ENCODE data around the gene PAK5. TPM values are rescaled to one million over a fixed set of nuclear protein-coding genes. Genes with fewer than 3 reads are reported as not detected.

The PAK5 gene
- polyA plus RNA-seq, 1 donor (not counting 4 experiments of a cell fraction or from before 2014, with no cell fraction given): not detected

DNA sequence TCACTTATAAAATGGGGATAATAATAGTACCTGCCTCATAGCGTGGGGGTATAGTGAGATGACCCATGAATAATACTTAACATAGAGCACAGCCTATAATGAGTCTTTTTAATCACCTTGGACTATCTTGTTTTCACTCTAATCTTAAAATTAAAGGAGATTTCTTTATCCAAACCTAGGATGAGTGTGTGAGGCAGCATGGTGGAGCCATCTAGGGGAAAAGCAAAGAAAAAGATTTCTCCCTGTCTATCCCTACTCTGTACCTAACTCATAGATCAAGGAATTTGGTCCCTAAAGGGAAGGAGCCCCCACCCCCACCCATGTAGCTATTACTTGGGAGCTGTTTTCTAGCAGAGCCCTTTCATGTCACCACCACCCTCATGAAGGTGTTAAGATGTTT, 45.2 kb upstream of the PAK5 start:
- FAIRE-seq (peak; percentile 26), DNase-seq (ENCODE audit: low read depth, low spot score) (no peak)
- dilution Hi-C loops (cut with MboI; ENCODE audit: extremely low pct_ligation_motif_present, low sequenced_read_pairs): no loop called here
- H2AFZ ChIP-seq (ENCODE audit: control insufficient read depth, low read length): no peak overlapping the region
- no peaks in the 10 kb centered on the region for H3K9me3 ChIP-seq (ENCODE audit: control insufficient read depth, low read depth, low read length)
- no peak overlapping the region for H3K4me3 ChIP-seq (ENCODE audit: control insufficient read depth in 2 of 3, extremely low read depth in 1 of 3, insufficient read depth in 2 of 3, low read depth in 1 of 3, low read length in 3 of 3)
- H3K27ac ChIP-seq (ENCODE audit: control insufficient read depth, insufficient read depth, low read length): no peak overlapping the region
- no peaks in the 10 kb centered on the region for H3K4me1 ChIP-seq (ENCODE audit: control insufficient read depth, extremely low read depth, insufficient read depth, low read length)
- no peaks in the 10 kb centered on the region for H4K20me1 ChIP-seq (ENCODE audit: control insufficient read depth, extremely low read depth, insufficient read depth, low read length)
- no peak overlapping the region for H3K4me2 ChIP-seq (ENCODE audit: control insufficient read depth, extremely low read depth, insufficient read depth, low read depth, low read length)
- no peaks in the 10 kb centered on the region for H3K79me2 ChIP-seq (ENCODE audit: control insufficient read depth, insufficient read depth, low read length)
- H3K27me3 ChIP-seq (ENCODE audit: control insufficient read depth, extremely low read depth, insufficient read depth, low read length): no peaks in the 10 kb centered on the region
- H3K9me1 ChIP-seq (ENCODE audit: control insufficient read depth, extremely low read depth, insufficient read depth, low read length): no peaks in the 10 kb centered on the region
- no peak overlapping the region for H3K9ac ChIP-seq (ENCODE audit: control insufficient read depth, extremely low read depth, insufficient read depth, low read length)
- H3K36me3 ChIP-seq (ENCODE audit: control insufficient read depth in 2 of 2, extremely low read depth in 1 of 2, insufficient read depth in 2 of 2, low read length in 2 of 2): no peaks in the 10 kb centered on the region
- TF ChIP-seq, protein P1, sequence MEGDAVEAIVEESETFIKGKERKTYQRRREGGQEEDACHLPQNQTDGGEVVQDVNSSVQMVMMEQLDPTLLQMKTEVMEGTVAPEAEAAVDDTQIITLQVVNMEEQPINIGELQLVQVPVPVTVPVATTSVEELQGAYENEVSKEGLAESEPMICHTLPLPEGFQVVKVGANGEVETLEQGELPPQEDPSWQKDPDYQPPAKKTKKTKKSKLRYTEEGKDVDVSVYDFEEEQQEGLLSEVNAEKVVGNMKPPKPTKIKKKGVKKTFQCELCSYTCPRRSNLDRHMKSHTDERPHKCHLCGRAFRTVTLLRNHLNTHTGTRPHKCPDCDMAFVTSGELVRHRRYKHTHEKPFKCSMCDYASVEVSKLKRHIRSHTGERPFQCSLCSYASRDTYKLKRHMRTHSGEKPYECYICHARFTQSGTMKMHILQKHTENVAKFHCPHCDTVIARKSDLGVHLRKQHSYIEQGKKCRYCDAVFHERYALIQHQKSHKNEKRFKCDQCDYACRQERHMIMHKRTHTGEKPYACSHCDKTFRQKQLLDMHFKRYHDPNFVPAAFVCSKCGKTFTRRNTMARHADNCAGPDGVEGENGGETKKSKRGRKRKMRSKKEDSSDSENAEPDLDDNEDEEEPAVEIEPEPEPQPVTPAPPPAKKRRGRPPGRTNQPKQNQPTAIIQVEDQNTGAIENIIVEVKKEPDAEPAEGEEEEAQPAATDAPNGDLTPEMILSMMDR (optimal IDR thresholded peaks at IDR 0.05 in 1 of 3, IDR thresholded peaks at IDR 0.05 in 1 of 3, conservative IDR thresholded peaks at IDR 0.05 in 1 of 3; ENCODE audit: extremely low read depth in 1 of 3, insufficient read depth in 2 of 3, low read length in 3 of 3): peak in 2 of 3 experiments; percentile 18 to 41
- TF ChIP-seq EZH2 (IDR thresholded peaks at IDR 0.05; ENCODE audit: low read length): no peak

DNA sequence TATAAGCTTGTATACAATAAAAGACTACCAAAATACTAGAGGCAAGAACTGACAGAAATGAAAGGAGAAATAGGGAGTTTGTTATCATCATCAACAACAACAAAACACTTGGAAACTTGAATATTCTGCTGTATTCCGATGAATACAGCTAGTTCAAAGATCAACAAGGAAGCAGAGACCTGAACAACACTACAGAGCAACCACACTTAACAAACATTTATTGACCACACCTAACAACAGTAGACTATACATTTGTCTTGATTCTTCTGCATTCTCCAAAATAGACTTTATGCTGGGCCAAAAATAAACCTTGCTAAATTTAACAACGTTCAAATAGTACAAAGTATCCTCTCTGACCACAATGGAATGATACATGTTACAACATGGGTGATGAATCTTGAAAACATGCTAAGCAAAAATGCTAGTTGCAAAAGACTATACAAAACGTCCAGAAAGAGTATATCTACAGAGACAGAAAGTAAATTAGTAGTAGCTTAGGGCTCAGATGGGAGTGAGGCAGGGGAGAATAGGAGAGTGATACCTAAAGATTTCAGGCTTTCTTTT, 39.1 kb upstream of the PAK5 start:
- Histone ChIP-seq H3K27me3 (ENCODE audit: control insufficient read depth, extremely low read depth, insufficient read depth, low read length) (no peaks in the 10 kb centered on the region), H3K27ac (ENCODE audit: control insufficient read depth, insufficient read depth, low read length) (no peak overlapping the region), H3K4me3 (ENCODE audit: control insufficient read depth in 2 of 3, extremely low read depth in 1 of 3, insufficient read depth in 2 of 3, low read depth in 1 of 3, low read length in 3 of 3) (no peak overlapping the region), H3K79me2 (ENCODE audit: control insufficient read depth, insufficient read depth, low read length) (no peaks in the 10 kb centered on the region), H3K4me1 (ENCODE audit: control insufficient read depth, extremely low read depth, insufficient read depth, low read length) (no peaks in the 10 kb centered on the region), H3K9me3 (ENCODE audit: control insufficient read depth, low read depth, low read length) (no peaks in the 10 kb centered on the region), H3K4me2 (ENCODE audit: control insufficient read depth, extremely low read depth, insufficient read depth, low read depth, low read length) (no peak overlapping the region), H3K36me3 (ENCODE audit: control insufficient read depth in 2 of 2, extremely low read depth in 1 of 2, insufficient read depth in 2 of 2, low read length in 2 of 2) (no peaks in the 10 kb centered on the region), H3K9me1 (ENCODE audit: control insufficient read depth, extremely low read depth, insufficient read depth, low read length) (no peaks in the 10 kb centered on the region), H3K9ac (ENCODE audit: control insufficient read depth, extremely low read depth, insufficient read depth, low read length) (no peak overlapping the region), H4K20me1 (ENCODE audit: control insufficient read depth, extremely low read depth, insufficient read depth, low read length) (no peaks in the 10 kb centered on the region), H2AFZ (ENCODE audit: control insufficient read depth, low read length) (no peak overlapping the region)
- no peak for DNase-seq (ENCODE audit: low read depth, low spot score)
- TF ChIP-seq, protein P1 (optimal IDR thresholded peaks at IDR 0.05 in 1 of 3, IDR thresholded peaks at IDR 0.05 in 1 of 3, conservative IDR thresholded peaks at IDR 0.05 in 1 of 3; ENCODE audit: extremely low read depth in 1 of 3, insufficient read depth in 2 of 3, low read length in 3 of 3): no peak
- no peak for TF ChIP-seq EZH2 (IDR thresholded peaks at IDR 0.05; ENCODE audit: low read length)
- dilution Hi-C loops (cut with MboI; ENCODE audit: extremely low pct_ligation_motif_present, low sequenced_read_pairs): no loop called here
- FAIRE-seq: no peak
